Effector memory CD4-positive, alpha-beta T cell (primary cell): ENCODE data around the gene ASPDH.

Experiments
- DNase-seq, 3 donors: peaks; one replicate each; pipeline ENCODE4 v3.0.0-alpha.2; 2020
- H3K27ac ChIP-seq: 2 replicates; pipeline ENCODE4 v1.7.0; 2013; ENCODE audit warnings: mild to moderate bottlenecking, low read length, moderate library complexity; ENCODE audit not compliant: insufficient read depth, poor library complexity, severe bottlenecking
- H3K27me3 ChIP-seq: replicated peaks from 2 replicates; pipeline ENCODE4 v1.7.0; 2013; ENCODE audit warnings: mild to moderate bottlenecking, low read length; ENCODE audit not compliant: insufficient read depth, control insufficient read depth, poor library complexity, severe bottlenecking
- H3K36me3 ChIP-seq: 2 replicates; pipeline ENCODE4 v1.7.0; 2013; ENCODE audit warnings: mild to moderate bottlenecking, low read length, moderate library complexity; ENCODE audit not compliant: control insufficient read depth, insufficient read depth
- H3K4me1 ChIP-seq: 2 replicates; pipeline ENCODE4 v1.7.0; 2013; ENCODE audit warnings: low read length, mild to moderate bottlenecking; ENCODE audit not compliant: control insufficient read depth, insufficient read depth, poor library complexity, severe bottlenecking
- H3K4me3 ChIP-seq: 2 replicates; pipeline ENCODE4 v1.7.0; 2013; ENCODE audit warnings: low read length, low read depth, mild to moderate bottlenecking; ENCODE audit not compliant: insufficient read depth, poor library complexity, severe bottlenecking
- H3K9me3 ChIP-seq: 2 replicates; pipeline ENCODE4 v1.7.0; 2013; ENCODE audit warnings: mild to moderate bottlenecking, low read length, moderate library complexity; ENCODE audit not compliant: control insufficient read depth
- total RNA-seq, 3 donors: gene quantifications; one replicate each; lab custom pipeline; 2026; lab: John Stamatoyannopoulos, UW

ASPDH gene
- total RNA-seq: 0 reads per million in 3 donors

DNA sequence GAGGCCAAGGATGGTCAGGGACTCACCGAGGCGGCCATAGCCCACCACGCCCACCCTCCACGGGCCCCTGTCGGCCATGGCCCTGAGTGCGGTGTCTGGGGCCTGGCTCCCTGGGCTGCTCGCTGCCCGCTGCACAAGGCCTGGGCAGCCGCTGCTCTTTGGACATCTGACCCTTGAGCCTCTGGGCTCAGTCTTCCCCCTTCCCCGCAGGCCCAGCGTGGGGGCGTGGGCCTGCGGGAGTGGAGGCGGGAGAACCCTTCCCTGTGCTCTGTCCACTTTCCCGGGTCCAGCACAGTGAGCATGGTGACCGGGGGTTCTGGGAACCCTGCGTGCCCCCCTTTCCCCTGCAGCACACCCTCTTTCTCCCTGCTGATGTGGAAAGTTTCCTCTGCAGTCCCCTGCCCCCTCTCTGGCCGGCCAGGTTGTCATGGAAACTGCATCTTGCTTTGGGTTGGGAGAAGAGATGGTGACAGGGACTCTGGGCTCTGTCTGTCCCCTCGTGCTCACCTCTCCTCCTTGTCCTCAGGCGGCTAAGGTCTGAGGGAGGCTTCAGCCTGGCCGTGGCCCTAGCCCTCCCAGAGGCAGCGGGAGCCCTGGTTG is at the start of gene ASPDH:
ASPDH (minus strand) TSS at position 168 of the 600 bp plus-strand sequence; CDS start at position 78, 90 bp downstream.
- H3K27me3 ChIP-seq: no peaks in the 10 kb centered on the region

GRCh38 chr19:50562996-50563395 is 49.3 kb upstream of the ASPDH start:
- DNase-seq: no peak
- Histone ChIP-seq H3K4me1 (peaks cover 20% of the 10 kb centered on the region), H3K27ac (no peak overlapping the region), H3K4me3 (no peak overlapping the region), H3K36me3 (no peaks in the 10 kb centered on the region), H3K27me3 (peaks cover 21% of the 10 kb centered on the region), H3K9me3 (no peaks in the 10 kb centered on the region)

More for the DNA sequence above, at the start of gene ASPDH:
- no peak for DNase-seq
- peaks cover 12% of the 10 kb centered on the region for H3K4me1 ChIP-seq
- no peaks in the 10 kb centered on the region for H3K36me3 ChIP-seq
- no peak within 1 kb of the TSS for H3K27ac ChIP-seq
- no peak within 1 kb of the TSS for H3K4me3 ChIP-seq
- no peaks in the 10 kb centered on the region for H3K9me3 ChIP-seq

- DNase-seq: no peak
- H3K27ac ChIP-seq: no peak overlapping the region
- H3K4me1 ChIP-seq: peaks cover 17% of the 10 kb centered on the region
- H3K9me3 ChIP-seq: no peaks in the 10 kb centered on the region
- H3K4me3 ChIP-seq: no peak overlapping the region
- peaks cover 24% of the 10 kb centered on the region for H3K27me3 ChIP-seq
- no peaks in the 10 kb centered on the region for H3K36me3 ChIP-seq
Measured at GRCh38 chr19:50562329-50562728, 48.6 kb upstream of the ASPDH start.

- Histone ChIP-seq H3K36me3 (no peaks in the 10 kb centered on the region), H3K4me1 (peaks cover 11% of the 10 kb centered on the region), H3K27me3 (peaks cover 20% of the 10 kb centered on the region), H3K9me3 (no peaks in the 10 kb centered on the region), H3K27ac (no peak overlapping the region), H3K4me3 (no peak overlapping the region)
- no peak for DNase-seq
Measured at GRCh38 chr19:50559636-50560035, 45.9 kb upstream of the ASPDH start.

DNA sequence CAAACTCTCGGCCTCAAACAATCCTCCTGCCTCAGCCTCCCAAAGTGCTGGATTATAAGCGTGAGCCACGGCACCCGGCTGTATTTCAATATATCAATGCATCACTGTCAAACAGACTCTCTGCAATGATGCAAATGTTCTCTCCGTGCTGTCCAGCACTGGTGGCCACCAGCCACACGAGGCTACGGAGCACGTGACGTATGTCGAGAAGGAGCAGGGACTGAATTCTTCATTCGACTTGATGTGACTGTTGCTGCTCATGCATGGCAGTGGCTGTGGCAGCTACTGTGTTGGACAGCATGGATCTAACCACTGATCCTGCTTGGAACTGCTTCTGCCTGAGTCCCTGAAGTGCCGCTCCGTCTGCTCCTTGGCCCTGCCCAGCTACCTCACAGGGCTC is 44.7 kb upstream of the ASPDH start:
- H3K4me1 ChIP-seq: peaks cover 11% of the 10 kb centered on the region
- H3K36me3 ChIP-seq: no peaks in the 10 kb centered on the region

GRCh38 chr19:50558039-50558438 is 44.3 kb upstream of the ASPDH start:
- no peak for DNase-seq
- Histone ChIP-seq H3K4me1 (peaks cover 11% of the 10 kb centered on the region), H3K27ac (no peak overlapping the region), H3K9me3 (no peaks in the 10 kb centered on the region), H3K4me3 (no peak overlapping the region), H3K27me3 (peaks cover 20% of the 10 kb centered on the region), H3K36me3 (no peaks in the 10 kb centered on the region)

More for the DNA sequence above, 44.7 kb upstream of the ASPDH start:
- Histone ChIP-seq H3K27me3 (peaks cover 20% of the 10 kb centered on the region), H3K4me3 (no peak overlapping the region), H3K27ac (no peak overlapping the region), H3K9me3 (no peaks in the 10 kb centered on the region)
- DNase-seq: no peak

DNA sequence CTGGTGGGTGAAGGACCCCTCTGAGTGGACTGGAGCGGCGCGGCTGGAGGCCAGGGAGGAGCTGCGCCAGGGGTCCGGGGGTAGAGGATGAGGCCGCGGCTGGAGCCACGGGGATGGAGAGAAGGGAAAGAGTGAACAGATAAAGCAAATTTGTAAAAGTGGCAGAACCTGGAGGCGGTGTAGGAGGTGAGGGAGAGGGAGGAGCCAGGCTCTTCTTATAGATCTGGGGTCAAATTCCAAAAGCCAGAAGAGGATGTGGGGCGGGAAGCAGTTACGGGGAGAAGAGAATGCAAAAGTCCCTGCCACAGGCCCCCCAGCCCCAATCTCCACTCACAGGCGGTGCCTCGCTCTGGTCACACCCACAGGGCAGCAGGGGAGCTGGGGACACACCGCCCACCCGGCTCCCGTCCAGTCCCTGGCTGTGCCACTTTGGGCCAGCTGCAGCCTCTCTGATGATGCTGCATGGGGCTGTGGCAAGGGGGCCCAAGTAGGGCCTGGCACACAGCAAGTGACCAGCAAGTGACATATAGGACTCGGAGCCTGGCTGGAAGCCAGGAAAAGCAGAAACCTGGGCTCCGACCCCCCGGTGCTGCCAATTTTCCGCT is 43.4 kb upstream of the ASPDH start:
- no peaks in the 10 kb centered on the region for H3K36me3 ChIP-seq
- peaks cover 24% of the 10 kb centered on the region for H3K27me3 ChIP-seq
- peaks cover 11% of the 10 kb centered on the region for H3K4me1 ChIP-seq
- H3K27ac ChIP-seq: no peak overlapping the region
- DNase-seq: no peak
- no peaks in the 10 kb centered on the region for H3K9me3 ChIP-seq
- H3K4me3 ChIP-seq: no peak overlapping the region

GRCh38 chr19:50556282-50557008 is 42.7 kb upstream of the ASPDH start:
- DNase-seq: peak; percentile 25 to 48 (median 44)
- H3K36me3 ChIP-seq: no peaks in the 10 kb centered on the region
- H3K4me1 ChIP-seq: peaks cover 11% of the 10 kb centered on the region
- H3K27me3 ChIP-seq: peaks cover 27% of the 10 kb centered on the region
- no peak overlapping the region for H3K27ac ChIP-seq
- no peaks in the 10 kb centered on the region for H3K9me3 ChIP-seq
- peak overlapping the region; percentile 56 for H3K4me3 ChIP-seq

DNA sequence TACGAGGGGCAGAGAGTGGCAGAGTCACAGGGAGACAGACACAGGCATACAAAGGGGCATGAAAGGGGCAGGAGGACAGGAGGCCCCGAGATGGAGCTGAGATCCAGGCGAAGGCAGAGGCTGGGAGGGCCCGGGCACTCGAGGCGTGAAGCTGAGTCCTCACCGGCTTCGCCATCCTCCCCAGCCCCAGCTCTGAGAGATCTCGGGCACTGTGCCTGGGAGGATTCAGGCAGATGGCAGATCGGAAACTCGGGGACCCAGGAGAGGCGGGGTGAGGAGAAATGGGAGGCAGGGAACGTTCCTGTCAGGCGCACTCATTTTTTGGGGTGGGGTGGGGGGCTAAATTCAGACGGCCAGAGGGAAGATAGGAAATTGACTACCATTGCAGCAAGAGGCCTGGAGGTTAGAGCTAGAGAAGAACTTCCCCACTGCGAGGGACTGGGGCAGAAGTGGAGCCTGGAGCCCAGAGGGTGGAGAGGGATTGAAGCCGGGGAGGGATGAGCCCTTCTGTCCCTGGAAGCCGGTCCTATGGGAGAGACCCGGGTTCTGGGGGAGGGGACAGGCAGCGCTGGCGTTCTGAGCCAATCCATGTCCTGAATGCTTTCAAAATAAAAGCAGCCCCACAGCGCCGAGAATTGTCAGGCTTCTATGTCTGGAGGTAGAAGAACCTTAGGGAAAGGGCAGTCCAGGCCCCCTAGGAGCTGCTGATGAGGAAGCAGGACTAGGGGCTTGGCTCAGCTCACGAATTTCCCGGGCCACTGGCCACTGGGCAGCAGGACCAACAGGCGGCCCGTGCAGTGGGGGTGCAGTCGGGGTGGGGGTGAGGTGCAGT is 42.0 kb upstream of the ASPDH start:
- DNase-seq: no peak
- Histone ChIP-seq H3K4me3 (peak overlapping the region; percentile 56), H3K36me3 (no peaks in the 10 kb centered on the region), H3K27me3 (peaks cover 28% of the 10 kb centered on the region), H3K9me3 (no peaks in the 10 kb centered on the region), H3K27ac (no peak overlapping the region), H3K4me1 (peaks cover 11% of the 10 kb centered on the region)
